Measurements from ENCODE around the gene TBC1D5.
A peak's percentile ranks its signal among the peaks of the same experiment; 100 is the strongest.
"Not testable (repeated sequence)": the region's sequence is repeated elsewhere in the genome, so short reads cannot be mapped to it uniquely, and the experiment has no call there.

TBC1D5 gene

GRCh38 chr3:17356585-17356984 lies 385.8 kb downstream of the TBC1D5 start:
- DNase-seq (ENCODE audit: low spot score) = no peak

GRCh38 chr3:17355591-17355990 lies 386.8 kb downstream of the TBC1D5 start:
- DNase-seq (ENCODE audit: low spot score) = no peak

- no peak for DNase-seq (ENCODE audit: low spot score)
Observed at GRCh38 chr3:17354341-17354740, 388.1 kb downstream of the TBC1D5 start.

DNA sequence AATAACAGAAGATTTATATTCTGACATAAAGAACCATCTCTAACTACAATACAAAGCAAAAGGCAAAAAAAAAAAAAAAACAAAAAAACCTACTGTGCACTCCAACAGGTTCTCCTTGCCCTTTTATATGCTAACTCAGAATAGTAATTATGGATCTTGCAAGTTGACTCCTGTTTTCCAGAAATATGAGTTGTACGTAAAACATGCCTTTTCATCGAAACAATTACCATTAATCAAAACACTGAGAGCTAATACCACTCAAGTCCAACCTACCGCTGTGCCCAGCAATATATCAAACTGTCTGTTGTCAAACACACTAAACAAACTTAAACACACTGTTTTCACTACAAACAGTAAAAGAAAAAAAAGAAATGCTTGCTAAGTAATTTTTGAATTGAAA lies 389.8 kb downstream of the TBC1D5 start:
- DNase-seq (ENCODE audit: low spot score) = no peak

DNA sequence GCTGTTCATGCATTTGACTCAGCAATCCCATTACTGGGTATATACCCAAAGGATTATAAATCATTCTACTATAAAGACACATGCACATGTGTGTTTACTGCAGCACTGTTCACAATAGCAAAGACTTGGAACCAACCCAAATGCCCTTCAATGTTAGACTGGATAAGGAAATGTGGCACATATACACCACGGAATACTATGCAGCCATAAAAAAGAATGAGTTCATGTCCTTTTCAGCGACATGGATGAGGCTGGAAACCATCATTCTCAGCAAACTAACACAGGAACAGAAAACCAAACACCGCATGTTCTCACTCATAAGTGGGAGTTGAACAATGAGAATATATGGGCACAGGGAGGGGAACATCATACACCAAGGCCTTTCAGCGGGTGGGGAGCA lies 391.2 kb downstream of the TBC1D5 start:
- DNase-seq (ENCODE audit: low spot score) = not testable (repeated sequence)

- no peak for DNase-seq (ENCODE audit: low spot score)
Observed at GRCh38 chr3:17349093-17349492, 393.3 kb downstream of the TBC1D5 start.

GRCh38 chr3:17342119-17342518 lies 400.3 kb downstream of the TBC1D5 start:
- no peak for DNase-seq (ENCODE audit: low spot score)

GRCh38 chr3:17340693-17341092 lies 401.7 kb downstream of the TBC1D5 start:
- DNase-seq (ENCODE audit: low spot score) = no peak

DNA sequence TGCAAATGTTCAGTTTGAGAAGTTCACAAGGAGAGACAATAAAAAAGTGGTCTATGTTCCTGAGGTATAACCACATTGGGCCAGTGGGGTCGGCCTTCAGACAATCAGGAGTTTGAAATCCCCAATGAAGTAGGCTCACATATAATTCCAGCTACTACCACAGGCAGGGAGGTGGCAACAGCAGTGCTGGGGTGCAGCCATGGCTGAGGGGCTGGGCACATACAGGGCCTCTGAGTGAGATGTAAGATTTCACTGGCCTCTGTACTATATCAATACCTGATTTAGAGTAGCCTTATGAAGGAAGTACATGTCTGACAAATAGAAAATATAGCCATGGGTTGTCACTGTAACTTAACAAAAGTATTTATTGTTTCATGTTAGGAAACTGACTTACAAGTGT lies 402.2 kb downstream of the TBC1D5 start:
- no peak for DNase-seq (ENCODE audit: low spot score)

DNA sequence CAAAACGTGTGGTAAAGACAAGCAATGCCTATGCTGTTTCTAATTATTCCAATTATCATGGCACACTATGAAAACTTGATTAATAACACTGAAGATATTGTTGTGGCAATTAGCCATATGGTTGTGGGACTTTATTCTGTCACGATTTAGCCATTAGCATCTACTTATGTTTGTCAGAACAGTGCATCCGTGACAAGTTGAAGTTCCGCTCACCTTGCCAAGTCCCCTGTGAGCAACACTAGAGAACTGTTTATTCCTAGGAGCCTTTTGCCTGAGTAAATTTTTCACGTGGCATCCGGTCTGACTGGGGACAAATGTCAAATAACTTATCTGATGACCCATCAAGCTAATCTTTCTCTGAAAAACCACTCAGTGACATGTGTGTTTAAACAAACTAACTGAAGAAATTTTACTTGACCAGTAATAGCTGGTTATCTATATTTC lies 403.3 kb downstream of the TBC1D5 start:
- DNase-seq (ENCODE audit: low spot score) = no peak

GRCh38 chr3:17336291-17336690 lies 406.1 kb downstream of the TBC1D5 start:
- DNase-seq (ENCODE audit: low spot score) = no peak

GRCh38 chr3:17333893-17334292 lies 408.5 kb downstream of the TBC1D5 start:
- no peak for DNase-seq (ENCODE audit: low spot score)

DNA sequence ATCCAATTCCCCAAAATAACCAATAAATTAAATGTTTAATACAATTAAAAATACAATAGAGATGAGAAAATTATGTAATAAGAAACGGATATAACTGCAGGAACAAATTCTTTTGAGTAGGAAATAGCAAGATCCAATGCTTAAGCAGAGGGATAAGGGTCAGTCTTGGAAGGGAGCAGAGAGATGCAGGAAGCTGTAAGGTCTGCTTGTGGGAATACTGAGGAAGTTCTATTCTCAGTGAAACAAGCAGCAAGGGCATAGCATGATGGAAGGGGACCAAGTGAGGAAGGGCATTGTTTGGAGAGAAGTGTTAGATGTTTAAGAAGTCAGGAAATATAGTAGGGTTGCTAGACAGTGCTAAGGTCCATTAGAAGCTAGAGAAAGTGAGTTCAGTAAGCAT lies 409.0 kb downstream of the TBC1D5 start:
- DNase-seq (ENCODE audit: low spot score) = no peak

GRCh38 chr3:17330660-17331059 lies 411.8 kb downstream of the TBC1D5 start:
- DNase-seq (ENCODE audit: low spot score) = no peak

GRCh38 chr3:17329927-17330326 lies 412.5 kb downstream of the TBC1D5 start:
- DNase-seq (ENCODE audit: low spot score) = no peak

- no peak for DNase-seq (ENCODE audit: low spot score)
Observed at GRCh38 chr3:17322106-17322793, 420.2 kb downstream of the TBC1D5 start.

DNA sequence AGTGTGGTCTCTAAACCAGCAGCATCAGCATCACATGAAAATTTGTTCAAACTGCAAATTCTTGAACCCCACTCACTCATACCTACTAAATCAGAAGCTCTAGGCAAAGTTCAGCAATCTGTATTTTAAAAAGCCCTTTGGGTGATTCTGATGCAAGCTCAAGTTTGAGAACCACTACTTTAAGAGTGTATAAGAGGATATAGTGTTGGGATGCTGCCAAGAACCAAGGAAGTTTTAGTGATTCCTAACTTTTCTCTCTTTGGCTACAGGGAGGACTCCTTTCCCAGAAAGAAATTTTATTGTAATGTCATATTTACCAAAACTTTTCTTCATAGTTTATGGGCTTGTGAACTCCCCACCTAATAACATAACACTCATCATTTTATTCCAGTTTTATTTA lies 422.2 kb downstream of the TBC1D5 start:
- no peak for DNase-seq (ENCODE audit: low spot score)

GRCh38 chr3:17315897-17316296 lies 426.5 kb downstream of the TBC1D5 start:
- no peak for DNase-seq (ENCODE audit: low spot score)

DNA sequence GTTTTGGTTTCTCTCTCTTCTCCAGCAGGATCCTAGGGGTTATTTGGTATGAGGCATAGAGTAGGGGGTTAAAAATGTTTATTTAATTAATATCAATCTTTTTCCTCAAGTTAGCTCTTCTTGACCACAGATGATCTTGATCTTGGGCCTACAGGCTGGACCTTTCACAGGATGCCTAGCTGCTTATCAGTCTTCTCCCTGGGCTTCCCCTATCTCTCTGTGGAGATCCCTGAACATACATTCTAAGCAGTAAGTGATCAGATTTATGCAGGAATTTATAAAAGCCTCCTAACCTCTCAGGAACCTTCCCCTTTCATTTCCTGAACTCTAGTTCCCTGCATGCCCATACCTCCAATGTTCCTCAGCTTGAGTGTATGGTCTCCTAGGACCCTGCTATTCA lies 428.3 kb downstream of the TBC1D5 start:
- DNase-seq (ENCODE audit: low spot score) = no peak

- no peak for DNase-seq (ENCODE audit: low spot score)
Observed at GRCh38 chr3:17313746-17314145, 428.7 kb downstream of the TBC1D5 start.

GRCh38 chr3:17310983-17311382 lies 431.4 kb downstream of the TBC1D5 start:
- DNase-seq (ENCODE audit: low spot score) = no peak

DNA sequence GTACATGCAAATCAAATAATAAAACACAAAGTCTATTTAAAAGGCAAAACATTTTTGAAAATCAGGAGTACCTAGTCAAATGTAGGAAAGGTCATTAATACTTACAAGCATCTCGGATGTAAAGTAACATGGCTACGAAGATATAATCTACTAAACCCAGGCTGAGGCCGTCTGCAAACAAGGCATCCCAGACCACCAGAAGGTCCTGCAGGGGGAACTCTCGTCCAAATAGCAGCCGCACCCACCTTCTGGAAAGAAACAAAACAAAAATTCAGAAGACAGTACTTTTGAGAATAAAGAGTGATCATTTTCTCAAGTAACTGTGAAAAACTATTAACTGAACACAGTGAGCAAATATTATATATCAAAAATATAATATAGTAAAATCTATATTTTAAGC lies 434.5 kb downstream of the TBC1D5 start:
- DNase-seq (ENCODE audit: low spot score) = no peak

DNA sequence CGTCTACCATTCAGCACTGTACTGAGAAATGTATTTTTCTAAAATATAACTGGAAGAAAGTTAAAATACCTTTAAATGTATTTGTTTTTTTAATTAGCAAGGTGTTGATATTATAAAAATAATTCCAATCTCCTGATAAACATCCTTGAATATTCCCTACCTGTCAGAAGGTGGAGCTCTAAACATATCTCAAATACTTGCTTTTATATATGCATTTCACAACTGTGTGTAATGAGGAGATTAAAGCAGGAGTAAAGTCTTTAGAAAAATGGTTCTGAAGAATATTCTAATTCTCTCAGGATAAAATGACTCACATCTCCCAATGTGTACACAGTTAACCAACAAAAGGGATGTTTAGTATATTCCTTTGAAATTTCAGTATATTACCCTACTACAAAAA lies 434.9 kb downstream of the TBC1D5 start:
- DNase-seq (ENCODE audit: low spot score) = peak; percentile 16

DNA sequence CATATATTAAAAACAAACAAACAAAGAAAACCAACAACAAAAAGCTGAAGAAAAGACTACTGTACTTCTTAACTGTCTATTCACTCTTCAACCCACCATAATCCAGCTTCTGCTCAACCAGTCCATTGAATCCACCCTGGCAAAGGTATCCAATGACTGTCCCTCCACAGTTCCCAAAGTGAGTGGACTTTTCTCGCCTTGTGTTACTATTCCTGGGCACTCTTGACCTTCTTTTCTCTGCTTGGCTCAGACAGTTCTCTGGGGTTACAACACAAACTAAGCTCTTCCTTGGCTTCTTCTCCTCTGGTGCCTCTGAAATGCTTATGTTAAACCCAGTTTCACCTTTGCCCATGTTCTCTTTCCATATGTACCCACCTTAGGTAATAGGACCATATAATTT lies 437.5 kb downstream of the TBC1D5 start:
- DNase-seq (ENCODE audit: low spot score) = no peak

- no peak for DNase-seq (ENCODE audit: low spot score)
Observed at GRCh38 chr3:17302774-17303173, 439.7 kb downstream of the TBC1D5 start.
